DND-41 (cell line): ENCODE results near the gene EPHB3.

ENCODE experiments used
- CTCF ChIP-seq: IDR thresholded peaks from 2 replicates; pipeline ENCODE4 v1.5.1; 2012; ENCODE audit warnings: borderline replicate concordance, low read length, moderate library complexity, mild to moderate bottlenecking; ENCODE audit not compliant: poor library complexity, severe bottlenecking; ENCODE audit errors: extremely low read depth
- EZH2 ChIP-seq: IDR thresholded peaks from 3 replicates; pipeline ENCODE4 v1.6.1; 2012; ENCODE audit warnings: borderline replicate concordance, low read depth, mild to moderate bottlenecking, moderate library complexity, low read length, inconsistent platforms; ENCODE audit not compliant: severe bottlenecking

DNA sequence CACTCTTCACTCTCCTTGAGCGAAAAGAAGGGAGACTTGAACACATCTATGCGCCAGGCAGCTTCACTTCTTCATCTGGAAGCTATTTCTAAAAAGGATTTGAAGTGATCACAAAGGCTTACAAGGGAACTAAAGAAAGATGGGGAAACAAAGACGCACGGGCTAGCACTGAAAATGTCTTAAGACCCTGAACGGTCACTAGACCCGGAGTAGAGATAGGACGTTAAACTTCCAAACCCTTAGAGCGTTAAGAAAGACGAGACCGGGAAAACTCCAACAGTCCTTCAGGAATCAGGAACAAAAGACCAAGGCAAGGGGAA, 47.5 kb upstream of the EPHB3 start:
- TF ChIP-seq EZH2 (no peak), CTCF (no peak)
